ENCODE measurements around the gene POLR3GL.
"Not testable (repeated sequence)": the region's sequence is repeated elsewhere in the genome, so short reads cannot be mapped to it uniquely, and the experiment has no call there.

Gene POLR3GL

GRCh38 chr1:145964328-145965118, at the start of gene POLR3GL, which contains the start of gene ANKRD34A:
POLR3GL (plus strand) TSS chr1:145964690; CDS start chr1:145974866, 10,176 bp downstream.
ANKRD34A (minus strand) TSS chr1:145964575; CDS start chr1:145961759, 2,816 bp downstream.
- TF ChIP-seq, protein P1, sequence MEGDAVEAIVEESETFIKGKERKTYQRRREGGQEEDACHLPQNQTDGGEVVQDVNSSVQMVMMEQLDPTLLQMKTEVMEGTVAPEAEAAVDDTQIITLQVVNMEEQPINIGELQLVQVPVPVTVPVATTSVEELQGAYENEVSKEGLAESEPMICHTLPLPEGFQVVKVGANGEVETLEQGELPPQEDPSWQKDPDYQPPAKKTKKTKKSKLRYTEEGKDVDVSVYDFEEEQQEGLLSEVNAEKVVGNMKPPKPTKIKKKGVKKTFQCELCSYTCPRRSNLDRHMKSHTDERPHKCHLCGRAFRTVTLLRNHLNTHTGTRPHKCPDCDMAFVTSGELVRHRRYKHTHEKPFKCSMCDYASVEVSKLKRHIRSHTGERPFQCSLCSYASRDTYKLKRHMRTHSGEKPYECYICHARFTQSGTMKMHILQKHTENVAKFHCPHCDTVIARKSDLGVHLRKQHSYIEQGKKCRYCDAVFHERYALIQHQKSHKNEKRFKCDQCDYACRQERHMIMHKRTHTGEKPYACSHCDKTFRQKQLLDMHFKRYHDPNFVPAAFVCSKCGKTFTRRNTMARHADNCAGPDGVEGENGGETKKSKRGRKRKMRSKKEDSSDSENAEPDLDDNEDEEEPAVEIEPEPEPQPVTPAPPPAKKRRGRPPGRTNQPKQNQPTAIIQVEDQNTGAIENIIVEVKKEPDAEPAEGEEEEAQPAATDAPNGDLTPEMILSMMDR (conservative IDR thresholded peaks at IDR 0.05; ENCODE audit: control insufficient read depth, insufficient read depth, low read depth, low read length): no peak
- DNase-seq (ENCODE audit: low read depth): peak; percentile 91
- H3K4me3 ChIP-seq (ENCODE audit: control insufficient read depth, low read depth, low read length): peak within 1 kb of the TSS; percentile 90

DNA sequence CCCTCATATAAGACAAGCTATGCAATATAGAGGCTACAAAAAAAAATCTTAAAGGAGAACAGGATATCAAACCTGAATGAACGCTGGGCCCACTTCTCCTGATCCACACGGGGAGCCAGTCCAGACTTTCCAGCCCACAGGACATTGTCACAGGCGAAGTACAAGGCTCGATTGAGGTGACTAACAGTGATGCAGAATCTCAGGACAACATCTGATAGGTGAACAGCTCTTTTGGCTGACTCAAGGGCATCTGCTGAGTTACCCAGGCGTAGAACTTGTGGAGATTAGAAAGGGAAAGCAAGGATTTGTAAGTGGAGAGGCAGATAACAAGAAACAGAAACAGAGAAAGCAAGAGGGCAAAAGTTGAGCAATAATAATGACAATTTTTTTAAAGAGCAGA, 47.7 kb upstream of the POLR3GL start:
- peak; percentile 68 for DNase-seq (ENCODE audit: low read depth)
- H3K4me3 ChIP-seq (ENCODE audit: control insufficient read depth, low read depth, low read length): no peak overlapping the region
- TF ChIP-seq, protein P1 (conservative IDR thresholded peaks at IDR 0.05; ENCODE audit: control insufficient read depth, insufficient read depth, low read depth, low read length): no peak

- peak overlapping the region; percentile 74 for H3K4me3 ChIP-seq (ENCODE audit: control insufficient read depth, low read depth, low read length)
- TF ChIP-seq, protein P1 (conservative IDR thresholded peaks at IDR 0.05; ENCODE audit: control insufficient read depth, insufficient read depth, low read depth, low read length): no peak
- DNase-seq (ENCODE audit: low read depth): no peak
Observed at GRCh38 chr1:145917595-145917994, 46.9 kb upstream of the POLR3GL start.

DNA sequence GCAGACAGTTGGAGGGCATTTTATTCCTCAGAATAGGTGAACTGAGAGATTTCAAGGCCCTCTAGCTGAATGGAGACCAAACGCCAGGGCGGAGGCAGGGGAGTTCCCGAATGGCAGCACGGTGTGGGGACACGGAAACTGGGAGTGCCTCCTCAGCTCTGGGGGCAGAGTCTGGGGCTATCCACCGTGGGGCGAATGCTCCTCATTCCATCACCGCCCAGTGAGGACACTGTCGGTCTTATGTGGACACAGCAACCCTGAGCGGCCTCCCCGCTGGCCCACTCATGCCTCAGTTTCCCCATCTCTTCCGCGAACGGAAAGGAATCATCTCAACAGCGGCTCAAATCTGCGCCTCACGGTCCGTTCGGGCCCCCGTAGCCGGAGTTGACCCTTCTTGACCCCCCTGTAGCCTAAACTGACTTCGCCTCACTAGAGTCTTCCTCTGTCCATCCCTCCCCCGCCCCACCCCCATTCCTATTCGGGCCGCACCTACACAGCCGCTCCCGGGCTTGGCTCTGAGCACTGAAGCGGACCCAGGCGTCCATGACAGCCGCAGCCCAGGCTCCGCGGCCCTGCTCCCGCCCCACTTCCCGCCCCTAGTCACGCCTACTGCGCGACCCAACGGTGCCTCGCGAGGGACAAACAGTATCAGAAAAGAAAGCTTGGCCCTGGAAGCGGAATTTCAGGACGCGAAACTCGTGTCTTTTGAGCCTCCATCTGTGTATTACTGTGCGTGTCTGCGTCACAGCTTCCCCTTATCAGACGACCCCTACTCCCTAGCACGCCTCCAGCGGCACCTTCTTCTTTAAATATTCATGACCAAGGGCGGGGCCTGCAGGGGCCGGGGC, 46.1 kb upstream of the POLR3GL start, which contains the start of gene PEX11B:
Gene PEX11B, minus strand, starts transcription at position 574 of the 848 bp plus-strand sequence. Its CDS starts 29 bp downstream, at position 545.
- DNase-seq (ENCODE audit: low read depth): peak; percentile 82
- H3K4me3 ChIP-seq (ENCODE audit: control insufficient read depth, low read depth, low read length): peak within 1 kb of the TSS; percentile 74
- TF ChIP-seq, protein P1 (conservative IDR thresholded peaks at IDR 0.05; ENCODE audit: control insufficient read depth, insufficient read depth, low read depth, low read length): no peak

DNA sequence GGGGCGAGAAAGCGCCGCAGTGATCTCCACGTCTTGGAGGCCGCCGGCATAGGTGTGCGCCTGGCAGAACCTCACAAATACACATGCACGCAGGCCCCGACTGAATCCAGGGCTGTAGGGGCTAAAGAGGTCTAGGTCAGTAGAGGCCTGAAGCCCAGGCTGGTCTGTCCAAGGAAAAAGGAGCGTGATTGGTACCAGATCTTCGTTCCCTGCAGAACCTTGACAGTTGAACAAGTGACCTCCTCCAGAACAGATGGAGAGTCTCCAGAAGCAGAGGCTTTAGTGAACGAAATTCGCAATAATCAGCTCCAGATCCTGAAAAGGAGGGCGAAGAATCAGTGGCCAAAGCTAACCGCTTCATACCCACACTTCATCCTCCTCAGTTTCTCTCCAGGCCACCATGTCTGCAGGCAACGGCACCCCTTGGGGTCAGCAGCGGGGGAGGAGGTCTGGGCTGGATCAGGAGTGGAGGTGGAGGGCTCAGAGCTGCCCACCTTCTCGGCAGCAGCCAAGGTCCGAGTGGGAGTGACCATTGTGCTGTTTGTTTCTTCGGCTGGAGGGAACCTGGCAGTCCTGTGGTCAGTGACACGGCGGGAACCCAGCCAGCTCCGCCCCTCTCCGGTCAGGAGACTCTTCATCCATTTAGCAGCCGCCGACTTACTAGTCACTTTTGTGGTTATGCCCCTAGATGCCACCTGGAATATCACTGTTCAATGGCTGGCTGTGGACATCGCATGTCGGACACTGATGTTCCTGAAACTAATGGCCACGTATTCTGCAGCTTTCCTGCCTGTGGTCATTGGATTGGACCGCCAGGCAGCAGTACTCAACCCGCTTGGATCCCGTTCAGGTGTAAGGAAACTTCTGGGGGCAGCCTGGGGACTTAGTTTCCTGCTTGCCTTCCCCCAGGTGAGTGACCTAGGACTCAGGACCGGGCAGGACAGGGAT, 45.2 kb upstream of the POLR3GL start:
- TF ChIP-seq, protein P1 (conservative IDR thresholded peaks at IDR 0.05; ENCODE audit: control insufficient read depth, insufficient read depth, low read depth, low read length): peak; percentile 7
- peak; percentile 79 for DNase-seq (ENCODE audit: low read depth)
- peak overlapping the region; percentile 74 for H3K4me3 ChIP-seq (ENCODE audit: control insufficient read depth, low read depth, low read length)

- DNase-seq (ENCODE audit: low read depth): not testable (repeated sequence)
Observed at GRCh38 chr1:145920297-145920696, 44.2 kb upstream of the POLR3GL start.

More at GRCh38 chr1:145920297-145920696, 44.2 kb upstream of the POLR3GL start:
- H3K4me3 ChIP-seq (ENCODE audit: control insufficient read depth, low read depth, low read length): not testable (repeated sequence)
